SK-N-MC (cell line): ENCODE results near the gene C14orf93.

Source experiments
- EZH2 ChIP-seq: fragments of 200-600 bp; sonication (generic); IDR thresholded peaks from one replicate; pipeline ENCODE4 v1.6.1; 2017; ENCODE audit warnings: antibody characterized with exemption
- FOXP2 ChIP-seq: optimal IDR thresholded peaks from 2 replicates; pipeline ENCODE3; 2011; ENCODE audit warnings: mild to moderate bottlenecking, moderate library complexity; ENCODE audit not compliant: insufficient read depth; ENCODE audit errors: extremely low read length, control extremely low read depth
- POLR2AphosphoS5 ChIP-seq: IDR thresholded peaks from 2 replicates; pipeline ENCODE4 v1.6.1; 2012; ENCODE audit warnings: mild to moderate bottlenecking, low read depth, low read length, borderline replicate concordance

DNA sequence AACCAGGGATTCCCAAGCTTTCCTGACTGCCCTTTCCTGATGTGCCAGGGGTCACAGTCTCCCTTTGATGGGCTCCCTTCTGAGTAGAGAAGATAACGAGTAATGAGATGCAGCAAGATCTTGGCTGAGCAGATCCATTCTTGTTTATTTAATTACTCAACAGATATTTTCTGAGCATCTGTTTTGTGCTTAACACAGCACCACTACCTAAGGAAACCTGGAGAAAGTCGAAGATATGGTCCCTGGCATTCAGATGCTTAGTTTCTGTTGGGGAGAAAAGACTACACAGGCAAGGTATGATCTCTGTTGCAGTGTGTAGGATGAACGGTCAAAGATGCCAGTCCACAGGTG is 31.5 kb downstream of the C14orf93 start:
- TF ChIP-seq POLR2AphosphoS5 (no peak), EZH2 (no peak), FOXP2 (no peak)
